H9 (cell line): ENCODE measurements around the gene C11orf91. TPM values are rescaled to one million over a fixed set of nuclear protein-coding genes. Genes with fewer than 3 reads are reported as not detected.

ENCODE experiments used
- DNase-seq: peaks from one replicate; pipeline ENCODE4 v3.0.0-alpha.2; 2017
- H2AFZ ChIP-seq: one replicate; pipeline ENCODE4 v1.6.1; 2013; ENCODE audit warnings: mild to moderate bottlenecking, low read length, control low read depth, moderate library complexity
- H2AK5ac ChIP-seq: 2 replicates; pipeline ENCODE4 v1.6.1; 2013; ENCODE audit warnings: low read length, control low read depth, mixed read lengths; ENCODE audit not compliant: insufficient read length
- H2BK120ac ChIP-seq: one replicate; pipeline ENCODE4 v1.6.1; 2013; ENCODE audit warnings: low read depth, mild to moderate bottlenecking, low read length, control low read depth, inconsistent platforms; ENCODE audit not compliant: poor library complexity, severe bottlenecking
- H2BK12ac ChIP-seq: 2 replicates; pipeline ENCODE4 v1.6.1; 2013; ENCODE audit warnings: low read length, control low read depth, mixed read lengths, low read depth; ENCODE audit not compliant: insufficient read length
- H2BK15ac ChIP-seq: 2 replicates; pipeline ENCODE4 v1.6.1; 2013; ENCODE audit warnings: low read depth, low read length, control low read depth
- H2BK20ac ChIP-seq: one replicate; pipeline ENCODE4 v1.6.1; 2013; ENCODE audit warnings: low read depth, mild to moderate bottlenecking, low read length, control low read depth, inconsistent platforms; ENCODE audit not compliant: poor library complexity, severe bottlenecking
- H2BK5ac ChIP-seq: 2 replicates; pipeline ENCODE4 v1.6.1; 2013; ENCODE audit warnings: low read length, control low read depth, mixed read lengths; ENCODE audit not compliant: insufficient read length
- H3K14ac ChIP-seq: 2 replicates; pipeline ENCODE4 v1.6.1; 2013; ENCODE audit warnings: low read length, control low read depth; ENCODE audit not compliant: insufficient read depth
- H3K18ac ChIP-seq: 2 replicates; pipeline ENCODE4 v1.6.1; 2013; ENCODE audit warnings: low read depth, mild to moderate bottlenecking, mixed read lengths, low read length, control low read depth; ENCODE audit not compliant: insufficient read length
- H3K23ac ChIP-seq: 2 replicates; pipeline ENCODE4 v1.6.1; 2013; ENCODE audit warnings: low read length, control low read depth, mixed read lengths, low read depth; ENCODE audit not compliant: insufficient read length
- H3K23me2 ChIP-seq: 2 replicates; pipeline ENCODE4 v1.6.1; 2013; ENCODE audit warnings: low read depth, mild to moderate bottlenecking, mixed read lengths, low read length, control low read depth; ENCODE audit not compliant: insufficient read length, poor library complexity, severe bottlenecking
- H3K27ac ChIP-seq: 2 replicates; pipeline ENCODE4 v1.5.1; 2013; ENCODE audit warnings: low read length, control low read depth, mixed read lengths, low read depth; ENCODE audit not compliant: insufficient read length
- H3K27me3 ChIP-seq: 2 replicates; pipeline ENCODE4 v1.6.1; 2013; ENCODE audit warnings: low read length, control low read depth, inconsistent platforms; ENCODE audit not compliant: insufficient read depth
- H3K4ac ChIP-seq: 2 replicates; pipeline ENCODE4 v1.6.1; 2013; ENCODE audit warnings: low read depth, mild to moderate bottlenecking, control low read depth, inconsistent platforms, low read length, moderate library complexity
- H3K4me1 ChIP-seq: 2 replicates; pipeline ENCODE4 v1.6.1; 2013; ENCODE audit warnings: low read length, control low read depth, inconsistent platforms; ENCODE audit not compliant: insufficient read depth
- H3K4me2 ChIP-seq: 2 replicates; pipeline ENCODE4 v1.6.1; 2013; ENCODE audit warnings: low read length, control low read depth, mixed read lengths; ENCODE audit not compliant: insufficient read length, insufficient read depth
- H3K56ac ChIP-seq: 2 replicates; pipeline ENCODE4 v1.6.1; 2013; ENCODE audit warnings: low read depth, mild to moderate bottlenecking, mixed read lengths, low read length, control low read depth; ENCODE audit not compliant: insufficient read length
- H3K79me1 ChIP-seq: 2 replicates; pipeline ENCODE4 v1.6.1; 2013; ENCODE audit warnings: low read depth, mild to moderate bottlenecking, moderate library complexity, low read length, control low read depth, inconsistent platforms; ENCODE audit not compliant: insufficient read depth, poor library complexity, severe bottlenecking
- H3K79me2 ChIP-seq: 2 replicates; pipeline ENCODE4 v1.6.1; 2013; ENCODE audit warnings: low read length, control low read depth, inconsistent platforms; ENCODE audit not compliant: insufficient read depth
- H3K9ac ChIP-seq: 2 replicates; pipeline ENCODE4 v1.6.1; 2013; ENCODE audit warnings: low read length, control low read depth, mixed read lengths; ENCODE audit not compliant: insufficient read length; ENCODE audit errors: extremely low read depth
- H3K9me3 ChIP-seq: one replicate; pipeline ENCODE4 v1.6.1; 2013; ENCODE audit warnings: low read depth, low read length, inconsistent platforms; ENCODE audit not compliant: control insufficient read depth
- H3T11ph ChIP-seq: one replicate; pipeline ENCODE4 v1.6.1; 2013; ENCODE audit warnings: mild to moderate bottlenecking, low read length, control low read depth, inconsistent platforms
- H4K20me1 ChIP-seq: one replicate; pipeline ENCODE4 v1.6.1; 2013; ENCODE audit not compliant: control insufficient read depth, insufficient read length, insufficient read depth
- H4K5ac ChIP-seq: 2 replicates; pipeline ENCODE4 v1.6.1; 2013; ENCODE audit warnings: low read depth, mild to moderate bottlenecking, mixed read lengths, low read length, control low read depth; ENCODE audit not compliant: insufficient read length
- H4K8ac ChIP-seq: replicated peaks from 2 replicates; pipeline ENCODE4 v1.6.1; 2013; ENCODE audit warnings: low read length, control low read depth, mixed read lengths, low read depth; ENCODE audit not compliant: insufficient read length
- H4K91ac ChIP-seq: 2 replicates; pipeline ENCODE4 v1.6.1; 2013; ENCODE audit warnings: low read depth, mild to moderate bottlenecking, moderate library complexity, mixed read lengths, low read length, control low read depth; ENCODE audit not compliant: insufficient read length
- H3K27ac Mint-ChIP-seq, 3 experiments: 2 replicates in 2 of 3; 3 replicates in 1 of 3; pipeline ENCODE4 v1.8.0; 2020 to 2021; ENCODE audit warnings: mixed read lengths in 3 of 3, mild to moderate bottlenecking in 1 of 3, moderate library complexity in 1 of 3
- H3K27me3 Mint-ChIP-seq: 2 replicates; pipeline ENCODE4 v1.8.0; 2021; ENCODE audit warnings: low read depth, mild to moderate bottlenecking, moderate library complexity, mixed read lengths
- H3K36me3 Mint-ChIP-seq, 3 experiments: 2 replicates in 2 of 3; 3 replicates in 1 of 3; pipeline ENCODE4 v1.8.0; 2020 to 2021; ENCODE audit warnings: low read depth in 3 of 3, mixed read lengths in 3 of 3; ENCODE audit not compliant: insufficient read depth in 1 of 3
- H3K4me1 Mint-ChIP-seq, 2 experiments: 2 replicates each; pipeline ENCODE4 v1.8.0; 2020; ENCODE audit warnings: mixed read lengths in 2 of 2
- H3K4me3 Mint-ChIP-seq, 2 experiments: 2 replicates in 1 of 2; 3 replicates in 1 of 2; pipeline ENCODE4 v1.8.0; 2020 to 2021; ENCODE audit warnings: mild to moderate bottlenecking in 2 of 2, mixed read lengths in 2 of 2, moderate library complexity in 1 of 2
- H3K9me3 Mint-ChIP-seq, 2 experiments: 2 replicates in 1 of 2; 3 replicates in 1 of 2; pipeline ENCODE4 v1.8.0; 2020; ENCODE audit warnings: mild to moderate bottlenecking in 2 of 2, mixed read lengths in 2 of 2, moderate library complexity in 1 of 2
- CTCF ChIP-seq: fragments of 200-600 bp; sonication (generic); conservative IDR thresholded peaks from 3 replicates; pipeline ENCODE4 v1.8.0; 2021; ENCODE audit warnings: antibody characterized with exemption, mild to moderate bottlenecking
- WGBS: extraction: QIAGEN DNeasy Blood & Tissue Kit; methylation state at CpG from one replicate; pipeline ENCODE4 v1.1.7; 2013; ENCODE audit warnings: missing lambda C conversion rate, low lambda C conversion rate, mixed read lengths; ENCODE audit not compliant: insufficient read length; ENCODE audit errors: extremely low coverage; 5-methylcytosine and 5-hydroxymethylcytosine counted together
- total RNA-seq: library from RNA; stranded (reverse); gene quantifications from 2 replicates; pipeline ENCODE4 v1.2.1, GENCODE V29; 2021

C11orf91 gene
- total RNA-seq, 1 experiment from 2014 or later, result not detected

- TF ChIP-seq CTCF, result no peak
- Histone ChIP-seq H3K27me3 (no peaks in the 10 kb centered on the region), H3K23me2 (no peaks in the 10 kb centered on the region), H3K14ac (no peak overlapping the region), H3K79me2 (no peaks in the 10 kb centered on the region), H3K4ac (no peak overlapping the region), H3K4me2 (no peak overlapping the region), H2BK15ac (no peak overlapping the region), H4K91ac (no peak overlapping the region), H2BK12ac (no peak overlapping the region), H2BK120ac (no peak overlapping the region), H3K79me1 (no peaks in the 10 kb centered on the region), H3T11ph (no peak overlapping the region), H3K9ac (no peak overlapping the region), H3K9me3 (no peaks in the 10 kb centered on the region), H2BK5ac (no peak overlapping the region), H4K20me1 (no peaks in the 10 kb centered on the region), H3K23ac (no peak overlapping the region), H3K27ac (no peak overlapping the region), H3K56ac (no peak overlapping the region), H2AFZ (no peak overlapping the region), H4K5ac (no peak overlapping the region), H3K18ac (no peak overlapping the region), H3K4me1 (peaks cover 10% of the 10 kb centered on the region; the same call in 1 of the 2 replicates), H2AK5ac (no peak overlapping the region), H4K8ac (no peak overlapping the region), H2BK20ac (no peak overlapping the region)
- no peak overlapping the region for H3K27ac Mint-ChIP-seq
- no peaks in the 10 kb centered on the region for H3K27me3 Mint-ChIP-seq
- no CpG with 5 or more reads among the region's 4 CpGs for WGBS
- DNase-seq, result no peak
- H3K4me1 Mint-ChIP-seq, result peaks cover 34 to 41% of the 10 kb centered on the region in 2 experiments
- H3K9me3 Mint-ChIP-seq, result no peaks in the 10 kb centered on the region
- no peak overlapping the region for H3K4me3 Mint-ChIP-seq
- no peaks in the 10 kb centered on the region for H3K36me3 Mint-ChIP-seq
Measured at GRCh38 chr11:33689085-33689484, 11.5 kb downstream of the C11orf91 start.
